Activated T-cell treated with anti-CD3 and anti-CD28 coated beads, Interleukin-2, amount 50 U/mL, for 72 hours (primary cell): ENCODE measurements around the gene NAA60. TPM values are rescaled to one million over a fixed set of nuclear protein-coding genes. Genes with fewer than 3 reads are reported as not detected.

ENCODE experiments used
- ATAC-seq, 2 donors: fragments of 150-1000 bp; cut with Tn5 transposase; replicated peaks in 1 of 2; 2 replicates each; pipeline ENCODE4 v1.10.0; 2021; ENCODE audit warnings: moderate library complexity in 2 of 2, mild to moderate bottlenecking in 1 of 2
- DNase-seq, 2 donors: peaks; one replicate each; pipeline ENCODE4 v3.0.0; 2021 to 2022; ENCODE audit warnings: mixed read lengths in 1 of 2
- H3K27ac Mint-ChIP-seq: one replicate; pipeline ENCODE4 v1.8.0; 2022; ENCODE audit warnings: mild to moderate bottlenecking, moderate library complexity, mixed read lengths
- H3K27me3 Mint-ChIP-seq: one replicate; pipeline ENCODE4 v1.8.0; 2022; ENCODE audit warnings: low read depth, mixed read lengths
- H3K36me3 Mint-ChIP-seq, 2 donors: one replicate each; pipeline ENCODE4 v1.8.0; 2022; ENCODE audit warnings: mixed read lengths in 2 of 2, mild to moderate bottlenecking in 1 of 2; ENCODE audit not compliant: insufficient read depth in 2 of 2
- H3K4me1 Mint-ChIP-seq: one replicate; pipeline ENCODE4 v1.8.0; 2022; ENCODE audit warnings: low read depth, mixed read lengths
- H3K4me3 Mint-ChIP-seq, 2 donors: one replicate each; pipeline ENCODE4 v1.8.0; 2022; ENCODE audit warnings: mild to moderate bottlenecking in 2 of 2, mixed read lengths in 2 of 2, moderate library complexity in 2 of 2
- H3K9me3 Mint-ChIP-seq, 2 donors: one replicate each; pipeline ENCODE4 v1.8.0; 2022; ENCODE audit warnings: mixed read lengths in 2 of 2
- total RNA-seq, 2 donors: library from RNA; stranded (reverse); gene quantifications; one replicate each; pipeline ENCODE4 v1.2.3, GENCODE V29; 2022

The NAA60 gene
- total RNA-seq, 2 donors from 2014 or later = 58.5 to 69.7 TPM

DNA sequence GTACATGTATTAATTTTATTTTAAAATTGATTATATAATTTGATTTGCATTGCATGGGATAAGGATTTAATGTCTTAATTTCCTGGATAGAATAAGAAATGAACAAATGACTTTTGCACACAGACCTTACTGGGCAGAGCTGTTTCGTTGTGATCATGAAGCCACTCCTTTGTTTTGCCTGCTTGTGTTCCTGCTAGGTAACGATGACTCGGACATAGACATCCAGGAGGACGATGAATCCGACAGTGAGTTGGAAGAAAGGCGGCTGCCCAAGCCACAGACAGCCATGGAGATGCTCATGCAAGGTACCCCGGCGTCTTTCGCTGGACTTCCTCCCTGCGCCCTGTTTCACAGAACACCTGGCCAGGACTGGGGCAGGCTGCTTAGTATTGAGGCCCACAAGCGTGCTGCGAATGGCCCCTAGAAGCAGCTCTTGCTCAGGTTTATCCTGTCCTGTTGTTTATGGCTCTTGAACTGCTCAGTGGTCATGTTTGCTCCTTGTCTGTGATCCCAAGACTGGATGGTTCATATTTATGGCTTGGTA is 87.0 kb downstream of the NAA60 start:
- Mint-ChIP-seq H3K27me3 (no peaks in the 10 kb centered on the region), H3K4me1 (peaks cover 10% of the 10 kb centered on the region)
- peak in 1 of 2 donors; percentile 34 for ATAC-seq

GRCh38 chr16:3532741-3533140 is 89.3 kb downstream of the NAA60 start:
- Mint-ChIP-seq H3K27ac (peak overlapping the region; percentile 39), H3K4me3 (no peak overlapping the region), H3K9me3 (no peaks in the 10 kb centered on the region), H3K4me1 (peaks cover 4% of the 10 kb centered on the region), H3K27me3 (no peaks in the 10 kb centered on the region), H3K36me3 (peaks cover 0 to 6% of the 10 kb centered on the region in 2 donors)
- ATAC-seq (no peak), DNase-seq (no peak)

More for the DNA sequence above, 87.0 kb downstream of the NAA60 start:
- DNase-seq = no peak
- no peak overlapping the region for H3K27ac Mint-ChIP-seq
- H3K9me3 Mint-ChIP-seq = no peaks in the 10 kb centered on the region
- peaks cover 0 to 6% of the 10 kb centered on the region in 2 donors for H3K36me3 Mint-ChIP-seq
- H3K4me3 Mint-ChIP-seq = no peak overlapping the region

- no peak for DNase-seq
- Mint-ChIP-seq H3K27me3 (no peaks in the 10 kb centered on the region), H3K27ac (peak overlapping the region; percentile 34), H3K36me3 (peaks cover 0 to 5% of the 10 kb centered on the region in 2 donors), H3K9me3 (no peaks in the 10 kb centered on the region), H3K4me1 (no peaks in the 10 kb centered on the region), H3K4me3 (no peak overlapping the region)
- no peak for ATAC-seq
Observed at GRCh38 chr16:3534126-3534525, 90.6 kb downstream of the NAA60 start.

DNA sequence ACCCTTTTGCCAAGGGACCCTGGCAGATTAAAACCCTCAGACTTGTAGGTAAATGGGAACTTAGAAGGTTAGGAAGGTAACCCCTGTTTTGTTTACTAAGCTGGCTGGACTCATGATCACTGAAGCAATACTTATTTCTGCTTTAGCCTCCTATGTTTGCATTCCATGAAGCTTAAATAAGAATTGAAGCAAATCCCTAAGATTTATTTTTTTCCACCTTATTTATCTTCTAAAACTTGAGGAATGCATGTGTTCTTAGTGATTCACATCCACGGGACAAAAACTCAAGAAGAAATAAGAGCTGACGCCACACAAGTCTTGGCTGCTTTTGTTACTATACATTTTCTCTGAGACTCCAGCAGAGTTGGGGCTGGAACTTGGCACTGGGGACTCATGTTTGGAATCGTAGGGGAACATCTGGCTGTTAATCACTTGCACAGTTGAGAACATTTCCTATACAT is 92.8 kb downstream of the NAA60 start:
- no peak overlapping the region for H3K27ac Mint-ChIP-seq
- H3K36me3 Mint-ChIP-seq = peaks cover 0 to 5% of the 10 kb centered on the region in 2 donors

More for the DNA sequence above, 92.8 kb downstream of the NAA60 start:
- ATAC-seq = no peak
- H3K4me1 Mint-ChIP-seq = no peaks in the 10 kb centered on the region
- H3K4me3 Mint-ChIP-seq = no peak overlapping the region
- H3K9me3 Mint-ChIP-seq = no peaks in the 10 kb centered on the region
- no peak for DNase-seq
- H3K27me3 Mint-ChIP-seq = no peaks in the 10 kb centered on the region

Other genes starting within 250 kb of the NAA60 start
- gene ZNF200, start 208.5 kb upstream of the NAA60 start, total RNA-seq = 10 to 100 TPM; 14.8 to 15.5 TPM
- gene MEFV, start 187.0 kb upstream of the NAA60 start, total RNA-seq = under 1 TPM; 0.14 to 0.21 TPM
- gene ZNF263, start 160.2 kb upstream of the NAA60 start, total RNA-seq = 10 to 100 TPM; 26.0 to 30.7 TPM
- 10 to 100 TPM in 1 of 2 donors, 1 to 10 TPM in 1; 10.0 to 10.3 TPM for gene TIGD7, start 138.2 kb upstream of the NAA60 start, total RNA-seq
- gene ZNF75A, start 138.2 kb upstream of the NAA60 start, total RNA-seq = 10 to 100 TPM; 28.3 to 40.4 TPM
- not detected for gene OR2C1, start 87.8 kb upstream of the NAA60 start, total RNA-seq
- gene ZSCAN32, start 42.7 kb upstream of the NAA60 start, total RNA-seq = 10 to 100 TPM; 17.8 to 20.5 TPM
- gene ZNF174, start 42.5 kb upstream of the NAA60 start, total RNA-seq = 10 to 100 TPM; 11.4 to 12.2 TPM
- gene ZNF597, start 176 bp upstream of the NAA60 start, total RNA-seq = 1 to 10 TPM; 3.8 to 4.5 TPM
- gene C16orf90, start 51.8 kb downstream of the NAA60 start, total RNA-seq = not detected
- gene CLUAP1, start 57.3 kb downstream of the NAA60 start, total RNA-seq = 10 to 100 TPM; 16.8 to 18.2 TPM
- gene NLRC3, start 133.7 kb downstream of the NAA60 start, total RNA-seq = 10 to 100 TPM; 24.1 to 28.8 TPM
- gene SLX4, start 167.9 kb downstream of the NAA60 start, total RNA-seq = 10 to 100 TPM; 12.6 to 15.7 TPM
- gene DNASE1, start 211.0 kb downstream of the NAA60 start, total RNA-seq = 10 to 100 TPM; 19.4 to 21.3 TPM